Ishikawa (cell line): ENCODE results near the gene PRUNE2.

Source experiments
- CEBPB ChIP-seq: IDR thresholded peaks from 2 replicates; pipeline ENCODE4 v1.6.1; 2012
- CREB1 ChIP-seq: IDR thresholded peaks from 2 replicates; pipeline ENCODE4 v1.6.1; 2012; ENCODE audit warnings: low read depth
- EGR1 ChIP-seq: IDR thresholded peaks from 2 replicates; pipeline ENCODE4 v1.6.1; 2012
- EP300 ChIP-seq: IDR thresholded peaks from 2 replicates; pipeline ENCODE4 v1.6.1; 2012; ENCODE audit warnings: borderline replicate concordance
- FOXM1 ChIP-seq: IDR thresholded peaks from 2 replicates; pipeline ENCODE4 v1.6.1; 2012; ENCODE audit warnings: low read depth, borderline replicate concordance
- NFIC ChIP-seq: IDR thresholded peaks from 2 replicates; pipeline ENCODE4 v1.6.1; 2012
- RAD21 ChIP-seq: IDR thresholded peaks from 2 replicates; pipeline ENCODE4 v1.6.1; 2012; ENCODE audit warnings: low read depth
- REST ChIP-seq: IDR thresholded peaks from 2 replicates; pipeline ENCODE4 v1.6.1; 2012; ENCODE audit warnings: low read depth, mild to moderate bottlenecking
- TAF1 ChIP-seq: IDR thresholded peaks from 2 replicates; pipeline ENCODE4 v1.6.1; 2012; ENCODE audit warnings: low read depth, mild to moderate bottlenecking
- TCF12 ChIP-seq: IDR thresholded peaks from 2 replicates; pipeline ENCODE4 v1.6.1; 2012; ENCODE audit warnings: low read depth
- TEAD4 ChIP-seq: IDR thresholded peaks from 2 replicates; pipeline ENCODE4 v1.6.1; 2012
- YY1 ChIP-seq: IDR thresholded peaks from 2 replicates; pipeline ENCODE4 v1.6.1; 2012; ENCODE audit warnings: low read depth
- ZBTB7A ChIP-seq: IDR thresholded peaks from 2 replicates; pipeline ENCODE4 v1.6.1; 2012; ENCODE audit warnings: low read depth
- TF ChIP-seq, protein P1 (sequence below): IDR thresholded peaks from 2 replicates; pipeline ENCODE4 v1.6.1; 2012
- TF ChIP-seq, protein P2 (sequence below): IDR thresholded peaks from 2 replicates; pipeline ENCODE4 v1.6.1; 2012

PRUNE2 gene

DNA sequence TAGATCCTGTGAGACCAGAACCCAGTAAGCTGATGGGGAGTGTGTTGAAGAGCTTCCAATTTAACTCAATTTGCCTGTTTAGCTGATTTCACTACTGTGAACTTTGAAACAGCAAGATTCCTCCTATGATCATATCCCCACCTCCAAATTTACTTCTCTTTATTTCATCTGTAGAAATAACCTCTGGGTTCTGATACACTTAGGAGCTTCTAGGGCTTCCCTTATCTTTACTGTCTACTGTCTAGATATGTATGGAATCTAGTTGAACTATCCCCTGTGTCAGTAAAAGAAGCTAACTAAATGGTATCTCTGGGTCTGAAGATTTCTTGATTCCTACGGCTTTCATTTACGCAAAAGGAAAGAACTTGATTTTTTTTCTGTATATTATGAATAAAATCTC is 330.2 kb downstream of the PRUNE2 start:
- TF ChIP-seq CREB1 (no peak), YY1 (no peak), TCF12 (no peak), NFIC (no peak), RAD21 (no peak), EP300 (no peak), EGR1 (no peak), FOXM1 (no peak), CEBPB (no peak)
- TF ChIP-seq, protein P1, sequence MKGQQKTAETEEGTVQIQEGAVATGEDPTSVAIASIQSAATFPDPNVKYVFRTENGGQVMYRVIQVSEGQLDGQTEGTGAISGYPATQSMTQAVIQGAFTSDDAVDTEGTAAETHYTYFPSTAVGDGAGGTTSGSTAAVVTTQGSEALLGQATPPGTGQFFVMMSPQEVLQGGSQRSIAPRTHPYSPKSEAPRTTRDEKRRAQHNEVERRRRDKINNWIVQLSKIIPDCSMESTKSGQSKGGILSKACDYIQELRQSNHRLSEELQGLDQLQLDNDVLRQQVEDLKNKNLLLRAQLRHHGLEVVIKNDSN, result no peak
- TF ChIP-seq, protein P2, sequence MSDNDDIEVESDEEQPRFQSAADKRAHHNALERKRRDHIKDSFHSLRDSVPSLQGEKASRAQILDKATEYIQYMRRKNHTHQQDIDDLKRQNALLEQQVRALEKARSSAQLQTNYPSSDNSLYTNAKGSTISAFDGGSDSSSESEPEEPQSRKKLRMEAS, result no peak

- TF ChIP-seq NFIC (no peak), CEBPB (no peak), CREB1 (no peak), EP300 (no peak)
These were observed 331.8 kb downstream of the PRUNE2 start for GRCh38 chr9:76573905-76574760.

- TF ChIP-seq EP300, result no peak
- TF ChIP-seq, protein P2, result no peak
- TF ChIP-seq RAD21, result no peak
- no peak for TF ChIP-seq ZBTB7A
- no peak for TF ChIP-seq FOXM1
- TF ChIP-seq, protein P1, result no peak
- TF ChIP-seq CEBPB, result no peak
- no peak for TF ChIP-seq YY1
- no peak for TF ChIP-seq EGR1
- TF ChIP-seq TEAD4, result no peak
- TF ChIP-seq TAF1, result no peak
- TF ChIP-seq TCF12, result no peak
- TF ChIP-seq NFIC, result no peak
- TF ChIP-seq CREB1, result no peak
- no peak for TF ChIP-seq REST
These were observed 332.5 kb downstream of the PRUNE2 start for GRCh38 chr9:76573408-76573807.

- TF ChIP-seq, protein P2, result no peak
- TF ChIP-seq REST, result no peak
- no peak for TF ChIP-seq CEBPB
- TF ChIP-seq, protein P1, result no peak
- no peak for TF ChIP-seq TEAD4
- TF ChIP-seq CREB1, result no peak
- TF ChIP-seq EP300, result no peak
- TF ChIP-seq NFIC, result no peak
- TF ChIP-seq ZBTB7A, result no peak
- no peak for TF ChIP-seq EGR1
- TF ChIP-seq RAD21, result no peak
- TF ChIP-seq TAF1, result no peak
- TF ChIP-seq TCF12, result no peak
- TF ChIP-seq FOXM1, result no peak
These were observed 333.8 kb downstream of the PRUNE2 start for GRCh38 chr9:76572151-76572550.

DNA sequence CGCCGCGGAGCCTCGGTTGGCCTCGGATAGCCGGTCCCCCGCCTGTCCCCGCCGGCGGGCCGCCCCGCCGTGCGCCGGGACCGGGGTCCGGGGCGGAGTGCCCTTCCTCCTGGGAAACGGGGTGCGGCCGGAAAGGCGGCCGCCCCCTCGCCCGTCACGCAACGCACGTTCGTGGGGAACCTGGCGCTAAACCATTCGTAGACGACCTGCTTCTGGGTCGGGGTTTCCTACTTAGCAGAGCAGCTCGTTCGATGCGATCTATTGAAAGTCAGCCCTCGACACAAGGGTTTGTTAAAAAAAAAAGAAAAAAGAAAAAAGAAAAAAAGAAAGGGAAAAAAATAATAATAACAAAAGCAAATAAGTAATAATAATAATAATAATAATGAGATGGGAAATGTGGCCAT is 334.2 kb downstream of the PRUNE2 start:
- TF ChIP-seq RAD21 (no peak), NFIC (no peak), ZBTB7A (no peak), CEBPB (no peak), FOXM1 (no peak), CREB1 (no peak), TCF12 (no peak), TEAD4 (no peak), REST (no peak), TAF1 (no peak)
- TF ChIP-seq, protein P2, result no peak
